BLaER1 (cell line): ENCODE data around the gene HILPDA.

Experiments
- H3K27ac ChIP-seq: shearing (Covaris generic); formaldehyde crosslinking; 2 replicates; pipeline ENCODE4 v1.8.1; 2022
- H3K27me3 ChIP-seq: shearing (Covaris generic); formaldehyde crosslinking; 2 replicates; pipeline ENCODE4 v1.8.1; 2022
- H3K36me3 ChIP-seq: shearing (Covaris generic); formaldehyde crosslinking; 2 replicates; pipeline ENCODE4 v1.8.1; 2022
- H3K4me1 ChIP-seq: shearing (Covaris generic); formaldehyde crosslinking; 2 replicates; pipeline ENCODE4 v1.8.1; 2022
- H3K4me2 ChIP-seq: shearing (Covaris generic); formaldehyde crosslinking; 2 replicates; pipeline ENCODE4 v1.8.1; 2022
- H3K4me3 ChIP-seq: shearing (Covaris generic); formaldehyde crosslinking; 2 replicates; pipeline ENCODE4 v1.8.1; 2022
- H3K9ac ChIP-seq: shearing (Covaris generic); formaldehyde crosslinking; 2 replicates; pipeline ENCODE4 v1.8.1; 2022
- H3K9me3 ChIP-seq: shearing (Covaris generic); formaldehyde crosslinking; 2 replicates; pipeline ENCODE4 v1.8.1; 2022
- H4K20me1 ChIP-seq: shearing (Covaris generic); formaldehyde crosslinking; 2 replicates; pipeline ENCODE4 v1.8.1; 2022
- Cebpa-rat ChIP-seq: shearing (Covaris generic); IDR thresholded peaks from 2 replicates; pipeline ENCODE4 v1.8.1; 2022

The HILPDA gene

GRCh38 chr7:128455543-128456254, at the start of gene HILPDA:
Gene HILPDA, plus strand, starts transcription at chr7:128455878. Its CDS starts 1,391 bp downstream, at chr7:128457269.
- no peaks in the 10 kb centered on the region for H3K27me3 ChIP-seq
- TF ChIP-seq Cebpa-rat = no peak
- peak within 1 kb of the TSS; percentile 87 for H3K4me3 ChIP-seq
- H3K9me3 ChIP-seq = no peaks in the 10 kb centered on the region
- peaks cover 55% of the 10 kb centered on the region for H3K4me1 ChIP-seq
- peak within 1 kb of the TSS; percentile 94 for H3K9ac ChIP-seq
- peak within 1 kb of the TSS; percentile 91 for H3K4me2 ChIP-seq
- peaks cover 24% of the 10 kb centered on the region for H3K36me3 ChIP-seq
- peaks cover 46% of the 10 kb centered on the region for H4K20me1 ChIP-seq
- H3K27ac ChIP-seq = peak within 1 kb of the TSS; percentile 95

DNA sequence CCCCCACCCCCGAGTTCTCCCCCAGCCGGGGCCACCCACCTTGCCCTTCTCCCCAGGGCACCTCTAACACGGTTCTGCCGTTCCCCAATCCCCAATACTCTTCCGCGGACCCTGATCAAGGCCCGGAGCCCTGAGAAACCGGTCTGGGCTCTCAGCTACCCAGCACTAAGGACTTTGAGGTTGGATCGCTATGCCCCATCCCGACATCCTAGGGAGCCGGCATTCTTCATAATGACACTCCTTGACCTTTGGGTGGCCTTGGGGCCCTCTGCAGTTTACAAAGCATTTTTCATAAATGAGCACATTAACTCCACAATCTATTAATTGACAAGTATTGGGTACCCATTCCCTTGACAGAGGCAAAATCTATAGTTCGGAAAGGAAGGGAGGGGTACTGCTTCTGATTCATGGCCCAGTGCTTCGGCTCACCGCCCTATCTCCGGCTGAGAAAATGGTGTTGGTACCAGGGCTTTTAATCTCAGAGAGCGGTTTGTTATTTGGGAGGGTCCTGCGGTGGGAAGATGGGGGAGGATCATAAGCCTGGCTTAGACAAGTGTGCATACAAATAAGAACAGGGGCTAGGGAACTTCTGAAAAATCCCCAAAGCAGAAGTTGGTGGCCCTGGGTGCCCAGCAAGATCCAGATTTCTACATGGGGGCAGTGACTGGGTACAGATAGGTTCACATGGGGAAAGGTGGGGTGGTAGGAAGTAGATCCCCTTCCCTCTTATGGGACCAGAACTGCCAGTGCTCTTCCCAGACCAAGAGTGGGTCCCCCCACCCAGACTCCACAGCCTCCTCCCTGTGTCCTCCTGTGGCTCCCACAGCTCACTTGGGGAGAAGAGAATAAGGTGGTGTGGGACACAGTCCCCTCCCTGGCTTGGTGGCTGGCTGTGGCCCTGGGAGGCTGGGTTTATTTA, 49.1 kb upstream of the HILPDA start:
- Histone ChIP-seq H3K27me3 (no peaks in the 10 kb centered on the region), H3K4me1 (peaks cover 68% of the 10 kb centered on the region), H3K36me3 (peaks cover 23% of the 10 kb centered on the region), H3K4me3 (peak overlapping the region; percentile 71), H4K20me1 (peaks cover 36% of the 10 kb centered on the region), H3K9ac (peak overlapping the region; percentile 75; the same call in 1 of the 2 replicates), H3K27ac (peak overlapping the region; percentile 71), H3K9me3 (no peaks in the 10 kb centered on the region), H3K4me2 (peak overlapping the region; percentile 93)
- TF ChIP-seq Cebpa-rat = no peak

DNA sequence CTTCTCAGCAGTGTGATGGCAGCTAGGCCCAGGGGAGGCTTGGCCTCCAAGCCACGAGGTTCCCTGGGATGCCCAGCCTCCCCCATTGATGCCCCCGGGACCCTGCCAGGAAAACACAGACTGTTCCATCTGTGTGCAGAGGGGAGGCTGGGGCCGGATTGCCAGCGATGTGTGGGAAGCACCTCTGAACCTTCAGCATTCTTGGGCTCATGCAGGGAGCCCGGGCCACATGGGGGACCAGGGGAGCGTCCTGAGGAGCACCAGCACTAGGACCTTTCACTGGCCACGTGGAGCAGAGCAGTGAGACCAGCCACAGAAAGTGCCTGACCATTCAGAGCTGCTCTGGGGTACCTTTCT, 48.5 kb upstream of the HILPDA start:
- Histone ChIP-seq H3K4me1 (peaks cover 68% of the 10 kb centered on the region), H3K4me2 (peak overlapping the region; percentile 93), H3K27ac (peak overlapping the region; percentile 71), H3K27me3 (no peaks in the 10 kb centered on the region), H3K36me3 (peaks cover 17% of the 10 kb centered on the region), H3K9me3 (no peaks in the 10 kb centered on the region), H3K4me3 (peak overlapping the region; percentile 71), H3K9ac (peak overlapping the region; percentile 75; the same call in 1 of the 2 replicates), H4K20me1 (peaks cover 31% of the 10 kb centered on the region)
- TF ChIP-seq Cebpa-rat = no peak

- Histone ChIP-seq H3K9ac (peak overlapping the region; percentile 75), H3K36me3 (peaks cover 9% of the 10 kb centered on the region), H4K20me1 (peaks cover 23% of the 10 kb centered on the region), H3K9me3 (no peaks in the 10 kb centered on the region), H3K27ac (peak overlapping the region; percentile 71), H3K4me2 (peak overlapping the region; percentile 93), H3K4me3 (peak overlapping the region; percentile 71), H3K27me3 (no peaks in the 10 kb centered on the region), H3K4me1 (peaks cover 60% of the 10 kb centered on the region)
- TF ChIP-seq Cebpa-rat = no peak
Observed at GRCh38 chr7:128407751-128408708, 47.6 kb upstream of the HILPDA start.

DNA sequence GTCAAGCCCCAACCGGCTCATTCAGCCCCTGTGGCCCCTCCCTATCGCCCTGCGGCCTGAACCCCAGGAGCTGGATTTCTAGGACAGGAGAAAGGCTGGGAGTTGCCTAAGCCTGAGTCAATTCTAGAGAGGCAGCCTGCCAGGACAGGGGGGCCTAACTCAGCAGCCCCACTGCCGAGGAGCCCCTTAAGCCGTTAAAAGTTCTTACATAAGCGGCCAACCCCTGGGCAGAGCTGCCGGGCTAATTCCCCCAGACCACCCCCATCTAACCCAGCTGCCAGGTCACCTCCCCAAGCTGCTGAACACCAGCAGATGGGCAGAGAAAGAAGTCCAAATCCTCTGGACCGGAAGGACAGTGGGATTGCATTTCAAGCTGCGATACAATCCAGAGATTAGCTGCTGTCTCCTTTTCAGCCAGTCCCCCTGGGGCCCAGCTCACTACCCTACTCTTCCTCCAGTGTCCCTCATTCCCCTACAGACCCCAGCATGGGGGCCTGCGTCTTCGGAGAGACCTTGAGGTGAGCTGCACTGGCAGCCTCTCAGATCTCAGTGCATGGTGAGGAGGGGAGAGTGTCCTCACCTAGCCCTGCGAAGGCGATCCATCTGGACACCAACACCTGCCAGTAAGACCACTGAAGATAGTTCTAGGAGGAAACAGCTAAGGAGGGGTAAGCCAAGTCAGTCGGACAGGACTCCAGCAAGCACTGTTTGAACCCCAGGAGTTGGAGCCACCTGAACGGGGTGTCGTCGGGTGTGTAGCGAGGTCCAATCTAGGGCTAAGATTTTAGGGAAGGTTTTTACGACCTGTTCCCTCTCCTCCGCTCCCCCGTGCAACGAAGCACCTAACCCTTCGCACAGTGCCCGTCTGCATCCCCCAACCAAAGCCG, 46.7 kb upstream of the HILPDA start:
- Histone ChIP-seq H3K4me2 (peak overlapping the region; percentile 93), H4K20me1 (peaks cover 14% of the 10 kb centered on the region), H3K27ac (peak overlapping the region; percentile 71), H3K9ac (peak overlapping the region; percentile 75), H3K27me3 (no peaks in the 10 kb centered on the region), H3K9me3 (no peaks in the 10 kb centered on the region), H3K36me3 (no peaks in the 10 kb centered on the region; the same call in 1 of the 2 replicates), H3K4me3 (peak overlapping the region; percentile 71), H3K4me1 (peaks cover 51% of the 10 kb centered on the region)
- no peak for TF ChIP-seq Cebpa-rat

DNA sequence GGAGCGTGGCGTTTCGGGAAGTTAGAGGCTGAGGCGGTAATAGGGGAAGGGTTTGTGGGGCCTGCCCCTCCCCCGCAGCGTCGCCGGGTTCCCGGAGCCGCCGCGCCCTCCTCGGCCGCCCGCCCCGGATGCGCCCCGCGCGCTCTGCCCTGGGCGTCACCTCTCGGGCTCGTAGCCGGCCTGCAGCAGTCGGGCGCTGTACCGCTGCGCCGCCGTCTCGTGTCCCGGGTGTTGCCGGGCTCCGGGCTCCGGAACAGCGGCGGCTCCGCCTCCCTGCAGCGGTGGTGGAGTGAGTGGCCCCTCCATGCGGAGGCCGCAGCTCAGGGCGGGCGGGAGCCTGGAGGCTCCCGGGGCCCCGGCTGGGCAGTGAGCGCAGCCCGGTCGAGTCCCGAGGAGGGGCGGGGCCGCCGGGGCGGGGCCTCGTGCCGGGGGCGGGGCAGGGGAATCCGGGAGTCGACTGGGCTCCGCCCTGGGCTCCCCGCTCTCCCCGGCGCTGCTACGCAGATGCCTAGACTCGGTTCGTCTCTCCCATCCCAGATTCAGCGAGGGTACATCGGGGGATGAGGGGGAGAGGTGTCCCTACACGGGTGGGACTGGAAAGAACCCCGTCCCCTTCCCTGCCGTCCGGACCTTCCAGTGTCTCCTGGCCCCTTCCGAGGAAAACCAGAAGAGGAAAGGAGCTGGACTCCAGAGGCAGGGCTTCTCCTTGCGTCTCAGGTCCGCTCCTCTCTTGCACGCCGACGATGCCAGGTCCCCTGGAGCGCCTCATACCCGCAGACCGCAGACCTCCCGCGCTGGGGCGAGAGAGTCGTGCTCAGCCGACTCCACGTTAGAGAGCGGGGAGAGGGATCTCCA, 45.9 kb upstream of the HILPDA start, which contains the start of gene IMPDH1:
Gene IMPDH1 (minus strand): TSS at position 387 of the 855 bp plus-strand sequence. CDS start 81 bp downstream, at position 306.
- peaks cover 5% of the 10 kb centered on the region for H4K20me1 ChIP-seq

GRCh38 chr7:128410451-128410753, 45.3 kb upstream of the HILPDA start:
- Histone ChIP-seq H3K27me3 (no peaks in the 10 kb centered on the region), H3K4me1 (peaks cover 38% of the 10 kb centered on the region), H3K36me3 (no peaks in the 10 kb centered on the region), H4K20me1 (no peaks in the 10 kb centered on the region), H3K4me2 (peak overlapping the region; percentile 93), H3K9ac (peak overlapping the region; percentile 75), H3K4me3 (peak overlapping the region; percentile 71), H3K9me3 (no peaks in the 10 kb centered on the region), H3K27ac (peak overlapping the region; percentile 39; the same call in 1 of the 2 replicates)
- no peak for TF ChIP-seq Cebpa-rat

More for the DNA sequence above, 45.9 kb upstream of the HILPDA start, which contains the start of gene IMPDH1:
- Histone ChIP-seq H3K4me3 (peak within 1 kb of the TSS; percentile 71), H3K4me2 (peak within 1 kb of the TSS; percentile 93), H3K9me3 (no peaks in the 10 kb centered on the region), H3K27me3 (no peaks in the 10 kb centered on the region), H3K4me1 (peaks cover 42% of the 10 kb centered on the region), H3K9ac (peak within 1 kb of the TSS; percentile 75), H3K36me3 (no peaks in the 10 kb centered on the region), H3K27ac (peak within 1 kb of the TSS; percentile 71)
- TF ChIP-seq Cebpa-rat = no peak
